Loucy (cell line): Measurements from ENCODE around the gene TTC24.
A peak's percentile ranks its signal among the peaks of the same experiment; 100 is the strongest.

ENCODE experiments used
- H2AFZ ChIP-seq: fragments of 200-600 bp; sonication (generic); 2 replicates; pipeline ENCODE4 v1.6.0; 2016; ENCODE audit warnings: antibody characterized with exemption, mild to moderate bottlenecking, low read length, moderate library complexity
- H3F3A ChIP-seq: fragments of 200-600 bp; 2 replicates; pipeline ENCODE4 v1.6.0; 2016; ENCODE audit warnings: antibody characterized with exemption, low read depth, mild to moderate bottlenecking
- H3K27me3 ChIP-seq: fragments of 200-600 bp; sonication (generic); 2 replicates; pipeline ENCODE4 v1.6.1; 2014; ENCODE audit warnings: low read length, mild to moderate bottlenecking; ENCODE audit not compliant: insufficient read depth, poor library complexity, severe bottlenecking
- H3K36me3 ChIP-seq: fragments of 200-600 bp; sonication (generic); 2 replicates; pipeline ENCODE4 v1.6.1; 2016; ENCODE audit warnings: low read length; ENCODE audit not compliant: insufficient read depth
- H3K4me1 ChIP-seq: fragments of 200-600 bp; sonication (generic); 2 replicates; pipeline ENCODE4 v1.5.1; 2014; ENCODE audit warnings: low read length, mild to moderate bottlenecking; ENCODE audit not compliant: insufficient read depth, poor library complexity, severe bottlenecking
- H3K4me2 ChIP-seq: fragments of 200-600 bp; sonication (generic); 2 replicates; pipeline ENCODE4 v1.6.0; 2014; ENCODE audit warnings: antibody characterized with exemption, low read length, low read depth, mild to moderate bottlenecking; ENCODE audit not compliant: poor library complexity, severe bottlenecking
- H3K4me3 ChIP-seq: fragments of 200-600 bp; sonication (generic); 2 replicates; pipeline ENCODE4 v1.5.1; 2014; ENCODE audit warnings: low read length, mild to moderate bottlenecking, mixed read lengths; ENCODE audit not compliant: poor library complexity, severe bottlenecking
- H3K79me2 ChIP-seq: fragments of 200-600 bp; sonication (generic); 2 replicates; pipeline ENCODE4 v1.6.1; 2014; ENCODE audit warnings: low read length; ENCODE audit not compliant: insufficient read depth
- H3K9ac ChIP-seq: fragments of 200-600 bp; sonication (generic); 2 replicates; pipeline ENCODE4 v1.6.0; 2014; ENCODE audit warnings: mild to moderate bottlenecking, low read depth, low read length, moderate library complexity; ENCODE audit not compliant: poor library complexity, severe bottlenecking
- H3K9me2 ChIP-seq: fragments of 200-600 bp; sonication (generic); replicated peaks from 2 replicates; pipeline ENCODE4 v1.6.1; 2016; ENCODE audit warnings: low read depth, low read length, mixed read lengths
- H3K9me3 ChIP-seq: fragments of 200-600 bp; sonication (generic); 2 replicates; pipeline ENCODE4 v1.6.1; 2014; ENCODE audit warnings: mild to moderate bottlenecking, antibody characterized with exemption, low read length, low read depth; ENCODE audit not compliant: insufficient read depth
- H4K20me1 ChIP-seq: fragments of 200-600 bp; sonication (generic); 2 replicates; pipeline ENCODE4 v1.6.0; 2014; ENCODE audit warnings: antibody characterized with exemption, low read length, mild to moderate bottlenecking; ENCODE audit not compliant: insufficient read depth, poor library complexity, severe bottlenecking
- CTCF ChIP-seq: fragments of 200-600 bp; sonication (generic); conservative IDR thresholded peaks from 2 replicates; pipeline ENCODE4 v1.5.1; 2014; ENCODE audit warnings: mild to moderate bottlenecking, antibody characterized with exemption, low read length
- EZH2phosphoT487 ChIP-seq: fragments of 200-600 bp; IDR thresholded peaks from 2 replicates; pipeline ENCODE4 v1.6.1; 2018; ENCODE audit warnings: antibody characterized with exemption, mild to moderate bottlenecking, moderate library complexity, borderline replicate concordance

The TTC24 gene

DNA sequence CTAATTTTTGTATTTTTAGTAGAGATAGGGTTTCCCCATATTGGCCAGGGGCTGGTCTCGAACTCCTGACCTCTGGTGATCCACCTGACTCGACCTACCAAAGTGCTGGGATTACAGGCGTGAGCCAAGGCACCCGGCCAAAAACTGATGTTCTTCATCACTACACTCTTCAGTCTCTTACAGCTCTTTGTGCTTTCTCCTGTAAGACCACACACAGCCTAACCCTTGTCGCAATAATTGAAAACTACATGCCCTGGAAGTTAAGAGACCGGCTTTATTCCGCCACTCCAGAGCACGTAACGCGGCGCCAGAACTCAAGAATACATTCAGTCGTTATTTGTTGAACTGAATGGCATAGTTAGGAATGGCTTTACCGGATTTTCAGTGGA lies 21.2 kb downstream of the TTC24 start:
- Histone ChIP-seq H3K4me3 (peak overlapping the region; percentile 93), H3K79me2 (peaks cover 21% of the 10 kb centered on the region), H3K4me2 (peak overlapping the region; percentile 90), H3K4me1 (peaks cover 9% of the 10 kb centered on the region), H3K9me3 (no peaks in the 10 kb centered on the region), H3K9ac (peak overlapping the region; percentile 78), H3K36me3 (peaks cover 22% of the 10 kb centered on the region; the same call in 1 of the 2 replicates), H3F3A (no peaks in the 10 kb centered on the region), H4K20me1 (no peaks in the 10 kb centered on the region), H3K9me2 (no peaks in the 10 kb centered on the region), H3K27me3 (no peaks in the 10 kb centered on the region), H2AFZ (peak overlapping the region; percentile 100)
- TF ChIP-seq CTCF (no peak), EZH2phosphoT487 (no peak)

DNA sequence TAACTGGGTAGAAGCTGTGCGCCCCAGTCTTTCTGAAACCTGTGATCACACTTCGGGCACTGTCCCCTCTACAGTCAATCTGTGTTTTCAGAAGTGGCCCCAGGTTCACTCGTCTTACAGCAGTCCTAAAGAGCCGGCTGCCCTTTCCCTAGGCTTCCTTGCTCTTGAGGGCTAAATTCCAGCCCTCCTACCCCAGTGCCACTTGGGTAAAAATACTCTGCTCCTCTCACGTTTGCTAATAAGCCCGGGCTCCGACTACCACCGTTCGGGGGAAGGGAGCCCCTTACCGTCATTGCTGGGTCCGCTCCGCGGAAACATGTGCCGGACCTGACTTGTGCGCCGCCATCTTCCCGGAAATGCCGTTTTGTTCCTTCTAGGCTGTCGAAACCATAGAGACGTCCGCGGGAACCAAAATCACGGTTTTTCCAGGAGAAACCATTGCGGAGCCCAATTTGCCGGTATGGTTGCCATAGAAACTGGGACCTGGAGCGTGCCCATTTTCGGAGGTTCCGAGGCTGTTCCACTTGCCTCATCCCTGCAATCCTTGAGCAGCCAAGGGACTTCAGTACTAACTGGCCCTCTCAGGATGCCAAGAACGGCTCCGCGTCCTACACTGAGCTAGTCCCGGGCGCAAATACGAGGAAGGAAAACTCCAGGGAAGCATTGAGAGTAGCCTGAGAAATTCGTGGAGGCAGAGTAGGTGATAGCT lies 21.8 kb downstream of the TTC24 start, which contains the start of gene GPATCH4:
Gene GPATCH4 (minus strand): TSS at position 358 of the 709 bp plus-strand sequence.
- Histone ChIP-seq H3K79me2 (peaks cover 21% of the 10 kb centered on the region), H3K9me2 (no peaks in the 10 kb centered on the region), H4K20me1 (no peaks in the 10 kb centered on the region), H3K36me3 (peaks cover 19% of the 10 kb centered on the region; the same call in 1 of the 2 replicates), H3K27me3 (no peaks in the 10 kb centered on the region), H3K4me3 (peak within 1 kb of the TSS; percentile 93), H3K9ac (peak within 1 kb of the TSS; percentile 78), H2AFZ (peak within 1 kb of the TSS; percentile 100), H3K4me2 (peak within 1 kb of the TSS; percentile 90), H3K9me3 (no peaks in the 10 kb centered on the region), H3F3A (no peaks in the 10 kb centered on the region), H3K4me1 (peaks cover 9% of the 10 kb centered on the region)
- TF ChIP-seq CTCF: no peak
- no peak for TF ChIP-seq EZH2phosphoT487

DNA sequence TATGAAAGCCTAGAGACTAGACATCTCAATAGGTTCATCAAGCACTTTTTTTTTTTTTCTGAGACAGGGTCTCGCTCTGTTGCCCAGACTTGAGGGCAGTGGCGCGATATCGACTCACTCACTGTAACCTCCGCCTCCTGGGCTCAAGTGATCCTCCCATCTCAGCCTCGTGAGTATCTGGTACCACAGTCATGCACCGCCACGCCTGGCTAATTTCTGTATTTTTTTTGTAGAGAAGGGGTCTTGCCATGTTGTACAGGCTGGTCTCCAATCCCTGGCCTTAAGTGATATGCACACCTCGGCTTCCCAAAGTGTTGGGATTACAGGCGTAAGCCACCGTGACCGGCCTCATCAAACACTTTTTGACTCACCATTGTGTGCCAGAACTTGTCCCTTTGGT lies 22.4 kb downstream of the TTC24 start:
- peaks cover 21% of the 10 kb centered on the region for H3K79me2 ChIP-seq
- H4K20me1 ChIP-seq: no peaks in the 10 kb centered on the region
- H3K4me1 ChIP-seq: peaks cover 9% of the 10 kb centered on the region
- H2AFZ ChIP-seq: peak overlapping the region; percentile 100
- H3F3A ChIP-seq: no peaks in the 10 kb centered on the region
- TF ChIP-seq CTCF: no peak
- peak overlapping the region; percentile 93 for H3K4me3 ChIP-seq
- H3K9me3 ChIP-seq: no peaks in the 10 kb centered on the region
- peak overlapping the region; percentile 90 for H3K4me2 ChIP-seq
- H3K27me3 ChIP-seq: no peaks in the 10 kb centered on the region
- peaks cover 13% of the 10 kb centered on the region; the same call in 1 of the 2 replicates for H3K36me3 ChIP-seq
- H3K9ac ChIP-seq: peak overlapping the region; percentile 78
- no peaks in the 10 kb centered on the region for H3K9me2 ChIP-seq
